Fibroblast of lung (primary cell): ENCODE measurements around the gene ZNF580. TPM values are rescaled to one million over a fixed set of nuclear protein-coding genes. Genes with fewer than 3 reads are reported as not detected.
A peak's percentile ranks its signal among the peaks of the same experiment; 100 is the strongest.

ENCODE experiments used
- DNase-seq, 2 donors: peaks; one replicate each; pipeline versions ENCODE4 v3.0.0 to v3.0.0-alpha.2; 2010; ENCODE audit warnings: low read depth in 2 of 2
- H2AFZ ChIP-seq: 2 replicates; pipeline ENCODE4 v1.5.1; 2012; ENCODE audit warnings: low read length, control low read depth, inconsistent platforms
- H3K27ac ChIP-seq: 2 replicates; pipeline ENCODE4 v1.5.1; 2011; ENCODE audit warnings: low read length, control low read depth; ENCODE audit not compliant: insufficient read depth
- H3K27me3 ChIP-seq: 2 replicates; pipeline ENCODE4 v1.5.1; 2011; ENCODE audit warnings: mild to moderate bottlenecking, low read length; ENCODE audit not compliant: control insufficient read depth, insufficient read depth
- H3K36me3 ChIP-seq: 2 replicates; pipeline ENCODE4 v1.5.1; 2011; ENCODE audit warnings: low read length; ENCODE audit not compliant: control insufficient read depth, insufficient read depth
- H3K4me1 ChIP-seq: 2 replicates; pipeline ENCODE4 v1.5.1; 2011; ENCODE audit warnings: low read length; ENCODE audit not compliant: control insufficient read depth, insufficient read depth; ENCODE audit errors: extremely low read depth
- H3K4me2 ChIP-seq: 2 replicates; pipeline ENCODE4 v1.5.1; 2011; ENCODE audit warnings: low read length, control low read depth; ENCODE audit not compliant: insufficient read depth; ENCODE audit errors: extremely low read depth
- H3K4me3 ChIP-seq, 4 experiments: fragments of 200-600 bp in 1 of 4; sonication (generic) in 1 of 4; replicated peaks in 1 of 4; 2 replicates each; pipeline ENCODE4 v1.5.1; 2011 to 2016; ENCODE audit warnings: low read length in 4 of 4, low read depth in 3 of 4, mild to moderate bottlenecking in 3 of 4, control low read depth in 2 of 4, inconsistent platforms in 1 of 4, mixed read lengths in 1 of 4; ENCODE audit not compliant: insufficient read depth in 1 of 4; ENCODE audit errors: control extremely low read depth in 1 of 4
- H3K79me2 ChIP-seq: 2 replicates; pipeline ENCODE4 v1.5.1; 2012; ENCODE audit warnings: mild to moderate bottlenecking, low read length, inconsistent platforms; ENCODE audit not compliant: control insufficient read depth, insufficient read depth
- H3K9ac ChIP-seq: 2 replicates; pipeline ENCODE4 v1.5.1; 2011; ENCODE audit warnings: mild to moderate bottlenecking, low read length, control low read depth; ENCODE audit not compliant: insufficient read depth
- H3K9me3 ChIP-seq: 2 replicates; pipeline ENCODE4 v1.5.1; 2012; ENCODE audit warnings: low read depth, low read length; ENCODE audit not compliant: control insufficient read depth, insufficient read depth
- H4K20me1 ChIP-seq: 2 replicates; pipeline ENCODE4 v1.5.1; 2011; ENCODE audit warnings: low read length; ENCODE audit not compliant: control insufficient read depth, insufficient read depth; ENCODE audit errors: extremely low read depth
- CTCF ChIP-seq, 2 donors: IDR thresholded peaks in 1 of 2; conservative IDR thresholded peaks in 1 of 2; 1 replicate in 1 of 2; 2 replicates in 1 of 2; pipeline ENCODE4 v1.5.1; 2011 to 2012; ENCODE audit warnings: low read length in 2 of 2, control low read depth in 1 of 2, inconsistent platforms in 1 of 2, low read depth in 1 of 2, mild to moderate bottlenecking in 1 of 2
- EZH2 ChIP-seq: IDR thresholded peaks from 2 replicates; pipeline ENCODE4 v1.5.1; 2012; ENCODE audit warnings: low read length, control low read depth, mild to moderate bottlenecking; ENCODE audit errors: missing control alignments
- polyA plus RNA-seq, 2 donors: library from polyadenylated mRNA; depleted of rRNA in 1 of 2; stranded (reverse) in 1 of 2; unstranded in 1 of 2; fragments of >200 nt; gene quantifications; 2 replicates each; pipeline ENCODE4 v1.2.1, GENCODE V29; 2011 to 2012; ENCODE audit warnings: missing spikeins in 1 of 2
- total RNA-seq: library from RNA; depleted of rRNA; stranded (reverse); fragments of >200 nt; gene quantifications from 2 replicates; pipeline ENCODE4 v1.2.1, GENCODE V29; 2014

The ZNF580 gene
- total and polyA plus RNA-seq, 2 donors (not counting 1 experiment from before 2014, with no cell fraction given): 4.1 to 7.2 TPM

GRCh38 chr19:55644191-55644833, 3.5 kb downstream of the ZNF580 start:
- H3K9ac ChIP-seq: peak overlapping the region; percentile 74
- peaks cover 16% of the 10 kb centered on the region for H3K4me1 ChIP-seq
- no peaks in the 10 kb centered on the region for H3K27me3 ChIP-seq
- H2AFZ ChIP-seq: no peak overlapping the region
- H3K36me3 ChIP-seq: peaks cover 12% of the 10 kb centered on the region
- no peak for DNase-seq
- H3K9me3 ChIP-seq: no peaks in the 10 kb centered on the region
- H3K79me2 ChIP-seq: peaks cover 30% of the 10 kb centered on the region
- TF ChIP-seq CTCF (conservative IDR thresholded peaks at IDR 0.05 in 1 of 2, IDR thresholded peaks at IDR 0.05 in 1 of 2; ENCODE audit: low read depth in 1 of 2, low read length in 2 of 2) (no peak), EZH2 (no peak)
- H3K4me3 ChIP-seq: peak overlapping the region; percentile 81 to 87 (median 85)
- peak overlapping the region; percentile 51 for H3K27ac ChIP-seq
- peak overlapping the region; percentile 55 for H3K4me2 ChIP-seq
- no peaks in the 10 kb centered on the region for H4K20me1 ChIP-seq

- Histone ChIP-seq H4K20me1 (no peaks in the 10 kb centered on the region), H3K4me3 (peak overlapping the region in 3 of 4 experiments; percentile 81 to 87 (median 84)), H3K4me2 (peak overlapping the region; percentile 55), H3K36me3 (peaks cover 12% of the 10 kb centered on the region), H3K27me3 (no peaks in the 10 kb centered on the region), H3K79me2 (peaks cover 30% of the 10 kb centered on the region), H3K27ac (no peak overlapping the region), H2AFZ (no peak overlapping the region), H3K4me1 (peaks cover 16% of the 10 kb centered on the region), H3K9me3 (no peaks in the 10 kb centered on the region), H3K9ac (no peak overlapping the region)
- no peak for DNase-seq
- TF ChIP-seq CTCF (conservative IDR thresholded peaks at IDR 0.05 in 1 of 2, IDR thresholded peaks at IDR 0.05 in 1 of 2; ENCODE audit: low read depth in 1 of 2, low read length in 2 of 2) (no peak), EZH2 (no peak)
Observed at GRCh38 chr19:55644842-55645511, 4.2 kb downstream of the ZNF580 start.

- Histone ChIP-seq H3K79me2 (peaks cover 30% of the 10 kb centered on the region), H3K36me3 (peaks cover 12% of the 10 kb centered on the region), H4K20me1 (no peaks in the 10 kb centered on the region), H3K4me2 (no peak overlapping the region), H3K9me3 (no peaks in the 10 kb centered on the region), H3K4me1 (peaks cover 11% of the 10 kb centered on the region), H3K9ac (no peak overlapping the region), H3K4me3 (no peak overlapping the region), H3K27ac (no peak overlapping the region), H3K27me3 (no peaks in the 10 kb centered on the region), H2AFZ (no peak overlapping the region)
- DNase-seq: no peak
- TF ChIP-seq EZH2 (no peak), CTCF (conservative IDR thresholded peaks at IDR 0.05 in 1 of 2, IDR thresholded peaks at IDR 0.05 in 1 of 2; ENCODE audit: low read depth in 1 of 2, low read length in 2 of 2) (no peak)
Observed at GRCh38 chr19:55645512-55645881, 4.7 kb downstream of the ZNF580 start.
